Gastrocnemius medialis (tissue), 4 donors: ENCODE data around the gene PIRT.

ENCODE experiments used
- POLR2A ChIP-seq, 2 donors: fragments of 450-650 bp; IDR thresholded peaks; one replicate each; pipeline ENCODE4 v1.6.1; 2017; ENCODE audit warnings: antibody characterized with exemption in 2 of 2, mild to moderate bottlenecking in 2 of 2, moderate library complexity in 2 of 2
- TF ChIP-seq, protein P1 (sequence below), 5 experiments: fragments of 450-650 bp in 3 of 5; fragments of 200-600 bp in 2 of 5; sonication (generic) in 2 of 5; IDR thresholded peaks in 4 of 5; conservative IDR thresholded peaks in 1 of 5; 1 replicate in 4 of 5; 2 replicates in 1 of 5; pipeline ENCODE4 v1.5.1; 2016 to 2019; ENCODE audit warnings: antibody characterized with exemption in 5 of 5, mild to moderate bottlenecking in 3 of 5, moderate library complexity in 3 of 5

DNA sequence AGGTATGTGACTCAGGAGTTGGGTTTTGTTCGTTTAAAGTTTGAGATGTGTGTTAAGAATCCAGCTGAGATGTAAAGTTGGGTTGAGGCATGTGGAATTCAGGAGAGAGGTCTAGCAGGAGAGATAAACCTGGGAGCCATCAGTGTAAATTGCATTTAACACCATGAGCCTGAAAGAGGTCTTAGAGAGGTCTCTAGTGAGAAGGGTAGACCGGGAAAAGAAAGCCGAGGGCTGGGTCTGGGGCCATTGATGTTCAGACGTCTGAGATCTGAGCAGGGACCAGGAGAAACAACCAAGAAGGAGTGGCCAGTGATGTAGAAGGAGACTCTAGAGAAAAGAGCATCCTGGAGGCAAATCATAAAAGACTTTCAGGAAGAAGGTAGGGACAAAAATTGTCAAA is 44.1 kb upstream of the PIRT start:
- TF ChIP-seq, protein P1, sequence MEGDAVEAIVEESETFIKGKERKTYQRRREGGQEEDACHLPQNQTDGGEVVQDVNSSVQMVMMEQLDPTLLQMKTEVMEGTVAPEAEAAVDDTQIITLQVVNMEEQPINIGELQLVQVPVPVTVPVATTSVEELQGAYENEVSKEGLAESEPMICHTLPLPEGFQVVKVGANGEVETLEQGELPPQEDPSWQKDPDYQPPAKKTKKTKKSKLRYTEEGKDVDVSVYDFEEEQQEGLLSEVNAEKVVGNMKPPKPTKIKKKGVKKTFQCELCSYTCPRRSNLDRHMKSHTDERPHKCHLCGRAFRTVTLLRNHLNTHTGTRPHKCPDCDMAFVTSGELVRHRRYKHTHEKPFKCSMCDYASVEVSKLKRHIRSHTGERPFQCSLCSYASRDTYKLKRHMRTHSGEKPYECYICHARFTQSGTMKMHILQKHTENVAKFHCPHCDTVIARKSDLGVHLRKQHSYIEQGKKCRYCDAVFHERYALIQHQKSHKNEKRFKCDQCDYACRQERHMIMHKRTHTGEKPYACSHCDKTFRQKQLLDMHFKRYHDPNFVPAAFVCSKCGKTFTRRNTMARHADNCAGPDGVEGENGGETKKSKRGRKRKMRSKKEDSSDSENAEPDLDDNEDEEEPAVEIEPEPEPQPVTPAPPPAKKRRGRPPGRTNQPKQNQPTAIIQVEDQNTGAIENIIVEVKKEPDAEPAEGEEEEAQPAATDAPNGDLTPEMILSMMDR (IDR thresholded peaks at IDR 0.05 in 4 of 5, conservative IDR thresholded peaks at IDR 0.05 in 1 of 5): no peak
- TF ChIP-seq POLR2A (IDR thresholded peaks at IDR 0.05): no peak
